SIG-M5 (cell line): ENCODE measurements around the gene CD93.

Experiments
- DNase-seq: peaks from one replicate; lab custom pipeline; 2025; lab: John Stamatoyannopoulos, UW

The CD93 gene

GRCh38 chr20:23034721-23035671, 51.1 kb downstream of the CD93 start, which contains the start of gene SSTR4:
TSS of gene SSTR4 (plus strand) at chr20:23035312. CDS start at chr20:23035484, 172 bp downstream.
- DNase-seq, result no peak

GRCh38 chr20:23033918-23034317, 52.2 kb downstream of the CD93 start:
- no peak for DNase-seq

GRCh38 chr20:23032750-23033078, 53.4 kb downstream of the CD93 start:
- no peak for DNase-seq

DNA sequence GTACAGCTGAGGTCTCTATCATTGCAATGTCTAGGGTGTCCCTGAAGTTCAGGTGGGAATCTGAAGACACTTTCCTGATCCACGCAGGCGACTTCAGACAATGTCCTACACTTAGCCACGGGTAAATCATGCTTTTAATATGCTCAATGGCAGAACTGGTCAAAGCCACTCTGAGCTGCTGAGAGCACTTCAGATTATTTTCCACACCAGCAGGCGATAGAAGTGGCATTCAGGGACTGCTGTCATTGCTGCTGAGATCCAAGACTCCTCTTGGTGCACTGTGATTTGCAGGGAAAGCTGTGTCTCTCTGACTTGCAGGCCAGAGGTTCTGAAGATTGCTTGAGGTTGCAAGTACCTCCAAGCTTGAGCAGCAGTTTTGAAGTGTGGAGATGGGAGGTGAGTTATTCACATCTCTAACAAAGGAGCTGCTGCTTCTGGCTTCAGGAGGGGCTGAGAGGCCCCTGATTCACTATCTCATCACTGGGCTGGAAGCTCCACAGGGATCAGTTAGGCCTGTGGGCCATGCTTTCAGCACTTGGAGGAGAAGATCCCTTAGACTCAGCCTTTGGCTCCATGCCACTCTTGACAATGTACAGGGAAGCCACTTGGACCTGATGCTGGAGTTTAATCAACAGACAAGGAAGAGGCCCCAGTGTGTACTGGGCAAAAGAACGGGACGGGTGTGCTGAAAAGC, 53.9 kb downstream of the CD93 start:
- DNase-seq, result no peak

DNA sequence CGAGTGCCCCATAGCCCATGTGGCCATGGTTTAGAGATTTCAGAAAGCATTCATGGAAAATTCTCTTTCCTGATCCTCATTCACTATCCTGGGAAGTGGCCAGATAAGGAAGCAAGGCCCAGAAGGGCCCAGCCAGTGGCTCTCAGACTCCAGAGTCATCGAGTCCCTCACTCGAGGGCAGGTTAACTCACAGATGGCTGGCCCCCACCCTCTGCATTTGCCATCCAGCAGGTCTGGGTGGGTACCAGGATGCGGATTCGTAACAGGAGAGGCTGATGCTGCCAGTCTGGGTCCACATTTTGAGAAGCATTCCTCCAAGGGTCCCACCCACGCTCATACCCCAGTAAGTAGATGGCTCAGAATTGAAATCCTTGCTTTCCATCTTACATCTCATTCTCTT, 54.8 kb downstream of the CD93 start:
- no peak for DNase-seq
